H9 (cell line): ENCODE data around the gene MRC2. TPM values are rescaled to one million over a fixed set of nuclear protein-coding genes. Genes with fewer than 3 reads are reported as not detected.
A peak's percentile ranks its signal among the peaks of the same experiment; 100 is the strongest.
"Not testable (repeated sequence)": the region's sequence is repeated elsewhere in the genome, so short reads cannot be mapped to it uniquely, and the experiment has no call there.

Source experiments
- DNase-seq: peaks from one replicate; pipeline ENCODE4 v3.0.0-alpha.2; 2017
- H2AFZ ChIP-seq: one replicate; pipeline ENCODE4 v1.6.1; 2013; ENCODE audit warnings: mild to moderate bottlenecking, low read length, control low read depth, moderate library complexity
- H2AK5ac ChIP-seq: 2 replicates; pipeline ENCODE4 v1.6.1; 2013; ENCODE audit warnings: low read length, control low read depth, mixed read lengths; ENCODE audit not compliant: insufficient read length
- H2BK120ac ChIP-seq: one replicate; pipeline ENCODE4 v1.6.1; 2013; ENCODE audit warnings: low read depth, mild to moderate bottlenecking, low read length, control low read depth, inconsistent platforms; ENCODE audit not compliant: poor library complexity, severe bottlenecking
- H2BK12ac ChIP-seq: 2 replicates; pipeline ENCODE4 v1.6.1; 2013; ENCODE audit warnings: low read length, control low read depth, mixed read lengths, low read depth; ENCODE audit not compliant: insufficient read length
- H2BK15ac ChIP-seq: 2 replicates; pipeline ENCODE4 v1.6.1; 2013; ENCODE audit warnings: low read depth, low read length, control low read depth
- H2BK20ac ChIP-seq: one replicate; pipeline ENCODE4 v1.6.1; 2013; ENCODE audit warnings: low read depth, mild to moderate bottlenecking, low read length, control low read depth, inconsistent platforms; ENCODE audit not compliant: poor library complexity, severe bottlenecking
- H2BK5ac ChIP-seq: 2 replicates; pipeline ENCODE4 v1.6.1; 2013; ENCODE audit warnings: low read length, control low read depth, mixed read lengths; ENCODE audit not compliant: insufficient read length
- H3K14ac ChIP-seq: 2 replicates; pipeline ENCODE4 v1.6.1; 2013; ENCODE audit warnings: low read length, control low read depth; ENCODE audit not compliant: insufficient read depth
- H3K18ac ChIP-seq: 2 replicates; pipeline ENCODE4 v1.6.1; 2013; ENCODE audit warnings: low read depth, mild to moderate bottlenecking, mixed read lengths, low read length, control low read depth; ENCODE audit not compliant: insufficient read length
- H3K23ac ChIP-seq: 2 replicates; pipeline ENCODE4 v1.6.1; 2013; ENCODE audit warnings: low read length, control low read depth, mixed read lengths, low read depth; ENCODE audit not compliant: insufficient read length
- H3K23me2 ChIP-seq: 2 replicates; pipeline ENCODE4 v1.6.1; 2013; ENCODE audit warnings: low read depth, mild to moderate bottlenecking, mixed read lengths, low read length, control low read depth; ENCODE audit not compliant: insufficient read length, poor library complexity, severe bottlenecking
- H3K27ac ChIP-seq: 2 replicates; pipeline ENCODE4 v1.5.1; 2013; ENCODE audit warnings: low read length, control low read depth, mixed read lengths, low read depth; ENCODE audit not compliant: insufficient read length
- H3K27me3 ChIP-seq: 2 replicates; pipeline ENCODE4 v1.6.1; 2013; ENCODE audit warnings: low read length, control low read depth, inconsistent platforms; ENCODE audit not compliant: insufficient read depth
- H3K4ac ChIP-seq: 2 replicates; pipeline ENCODE4 v1.6.1; 2013; ENCODE audit warnings: low read depth, mild to moderate bottlenecking, control low read depth, inconsistent platforms, low read length, moderate library complexity
- H3K4me1 ChIP-seq: 2 replicates; pipeline ENCODE4 v1.6.1; 2013; ENCODE audit warnings: low read length, control low read depth, inconsistent platforms; ENCODE audit not compliant: insufficient read depth
- H3K4me2 ChIP-seq: 2 replicates; pipeline ENCODE4 v1.6.1; 2013; ENCODE audit warnings: low read length, control low read depth, mixed read lengths; ENCODE audit not compliant: insufficient read length, insufficient read depth
- H3K56ac ChIP-seq: 2 replicates; pipeline ENCODE4 v1.6.1; 2013; ENCODE audit warnings: low read depth, mild to moderate bottlenecking, mixed read lengths, low read length, control low read depth; ENCODE audit not compliant: insufficient read length
- H3K79me1 ChIP-seq: 2 replicates; pipeline ENCODE4 v1.6.1; 2013; ENCODE audit warnings: low read depth, mild to moderate bottlenecking, moderate library complexity, low read length, control low read depth, inconsistent platforms; ENCODE audit not compliant: insufficient read depth, poor library complexity, severe bottlenecking
- H3K79me2 ChIP-seq: 2 replicates; pipeline ENCODE4 v1.6.1; 2013; ENCODE audit warnings: low read length, control low read depth, inconsistent platforms; ENCODE audit not compliant: insufficient read depth
- H3K9ac ChIP-seq: 2 replicates; pipeline ENCODE4 v1.6.1; 2013; ENCODE audit warnings: low read length, control low read depth, mixed read lengths; ENCODE audit not compliant: insufficient read length; ENCODE audit errors: extremely low read depth
- H3K9me3 ChIP-seq: one replicate; pipeline ENCODE4 v1.6.1; 2013; ENCODE audit warnings: low read depth, low read length, inconsistent platforms; ENCODE audit not compliant: control insufficient read depth
- H3T11ph ChIP-seq: one replicate; pipeline ENCODE4 v1.6.1; 2013; ENCODE audit warnings: mild to moderate bottlenecking, low read length, control low read depth, inconsistent platforms
- H4K20me1 ChIP-seq: one replicate; pipeline ENCODE4 v1.6.1; 2013; ENCODE audit not compliant: control insufficient read depth, insufficient read length, insufficient read depth
- H4K5ac ChIP-seq: 2 replicates; pipeline ENCODE4 v1.6.1; 2013; ENCODE audit warnings: low read depth, mild to moderate bottlenecking, mixed read lengths, low read length, control low read depth; ENCODE audit not compliant: insufficient read length
- H4K8ac ChIP-seq: replicated peaks from 2 replicates; pipeline ENCODE4 v1.6.1; 2013; ENCODE audit warnings: low read length, control low read depth, mixed read lengths, low read depth; ENCODE audit not compliant: insufficient read length
- H4K91ac ChIP-seq: 2 replicates; pipeline ENCODE4 v1.6.1; 2013; ENCODE audit warnings: low read depth, mild to moderate bottlenecking, moderate library complexity, mixed read lengths, low read length, control low read depth; ENCODE audit not compliant: insufficient read length
- H3K27ac Mint-ChIP-seq, 3 experiments: 2 replicates in 2 of 3; 3 replicates in 1 of 3; pipeline ENCODE4 v1.8.0; 2020 to 2021; ENCODE audit warnings: mixed read lengths in 3 of 3, mild to moderate bottlenecking in 1 of 3, moderate library complexity in 1 of 3
- H3K27me3 Mint-ChIP-seq: 2 replicates; pipeline ENCODE4 v1.8.0; 2021; ENCODE audit warnings: low read depth, mild to moderate bottlenecking, moderate library complexity, mixed read lengths
- H3K36me3 Mint-ChIP-seq, 3 experiments: 2 replicates in 2 of 3; 3 replicates in 1 of 3; pipeline ENCODE4 v1.8.0; 2020 to 2021; ENCODE audit warnings: low read depth in 3 of 3, mixed read lengths in 3 of 3; ENCODE audit not compliant: insufficient read depth in 1 of 3
- H3K4me1 Mint-ChIP-seq, 2 experiments: 2 replicates each; pipeline ENCODE4 v1.8.0; 2020; ENCODE audit warnings: mixed read lengths in 2 of 2
- H3K4me3 Mint-ChIP-seq, 2 experiments: 2 replicates in 1 of 2; 3 replicates in 1 of 2; pipeline ENCODE4 v1.8.0; 2020 to 2021; ENCODE audit warnings: mild to moderate bottlenecking in 2 of 2, mixed read lengths in 2 of 2, moderate library complexity in 1 of 2
- H3K9me3 Mint-ChIP-seq, 2 experiments: 2 replicates in 1 of 2; 3 replicates in 1 of 2; pipeline ENCODE4 v1.8.0; 2020; ENCODE audit warnings: mild to moderate bottlenecking in 2 of 2, mixed read lengths in 2 of 2, moderate library complexity in 1 of 2
- WGBS: extraction: QIAGEN DNeasy Blood & Tissue Kit; methylation state at CpG from one replicate; pipeline ENCODE4 v1.1.7; 2013; ENCODE audit warnings: missing lambda C conversion rate, low lambda C conversion rate, mixed read lengths; ENCODE audit not compliant: insufficient read length; ENCODE audit errors: extremely low coverage; 5-methylcytosine and 5-hydroxymethylcytosine counted together
- total RNA-seq: library from RNA; stranded (reverse); gene quantifications from 2 replicates; pipeline ENCODE4 v1.2.1, GENCODE V29; 2021
- TF ChIP-seq, protein P1 (sequence below): fragments of 200-600 bp; sonication (generic); conservative IDR thresholded peaks from 3 replicates; pipeline ENCODE4 v1.8.0; 2021; ENCODE audit warnings: antibody characterized with exemption, mild to moderate bottlenecking

MRC2 gene
- total RNA-seq, 1 experiment from 2014 or later = 18.7 TPM

DNA sequence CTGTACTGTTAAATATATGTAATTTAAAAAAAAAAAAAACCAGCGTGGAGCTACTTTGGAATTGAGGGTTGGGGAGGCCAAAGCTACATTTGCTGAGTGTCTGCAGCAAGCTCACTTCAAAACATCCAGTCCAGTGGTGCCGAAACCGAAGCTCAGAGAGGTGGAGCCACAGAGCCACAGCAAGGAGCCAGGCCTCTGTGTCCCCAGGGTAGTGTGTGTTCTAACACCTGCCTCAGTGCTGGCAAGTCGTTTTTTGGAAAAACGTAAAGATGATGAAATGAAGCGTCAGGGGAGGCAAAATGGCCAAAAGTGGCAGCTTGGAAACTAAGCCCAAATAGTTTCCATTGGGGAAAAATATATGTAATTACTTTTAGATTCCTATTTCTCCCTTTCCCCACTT is 36.1 kb upstream of the MRC2 start:
- no peak overlapping the region for H2BK5ac ChIP-seq
- H3K27me3 ChIP-seq = no peaks in the 10 kb centered on the region
- no peak overlapping the region for H2BK120ac ChIP-seq
- H3K4me1 Mint-ChIP-seq = no peaks in the 10 kb centered on the region
- no peaks in the 10 kb centered on the region for H3K27me3 Mint-ChIP-seq
- H3T11ph ChIP-seq = no peak overlapping the region
- no peak overlapping the region for H2AK5ac ChIP-seq
- no peak overlapping the region for H4K5ac ChIP-seq
- H3K18ac ChIP-seq = no peak overlapping the region
- H2AFZ ChIP-seq = no peak overlapping the region
- H4K8ac ChIP-seq = no peak overlapping the region
- H3K23ac ChIP-seq = no peak overlapping the region
- H3K14ac ChIP-seq = no peak overlapping the region; the same call in 1 of the 2 replicates
- peaks cover 16 to 52% (median 43%) of the 10 kb centered on the region in 3 experiments for H3K36me3 Mint-ChIP-seq
- H3K27ac Mint-ChIP-seq = peak overlapping the region in 1 of 3 experiments; percentile 75; a peak in 1 of 7 replicates
- no peak overlapping the region for H2BK20ac ChIP-seq
- H3K79me2 ChIP-seq = no peaks in the 10 kb centered on the region
- H3K23me2 ChIP-seq = no peaks in the 10 kb centered on the region
- H2BK12ac ChIP-seq = no peak overlapping the region
- no CpG with 5 or more reads among the region's 6 CpGs for WGBS
- no peak overlapping the region for H3K56ac ChIP-seq
- H4K20me1 ChIP-seq = no peaks in the 10 kb centered on the region
- H3K27ac ChIP-seq = no peak overlapping the region
- H3K9ac ChIP-seq = no peak overlapping the region
- H4K91ac ChIP-seq = no peak overlapping the region
- no peaks in the 10 kb centered on the region for H3K9me3 ChIP-seq
- H3K9me3 Mint-ChIP-seq = peaks cover 5% of the 10 kb centered on the region in 2 experiments; a peak in 4 of 5 replicates
- H3K4me2 ChIP-seq = no peak overlapping the region
- H3K4me3 Mint-ChIP-seq = no peak overlapping the region
- no peak overlapping the region for H3K4ac ChIP-seq
- DNase-seq = no peak
- TF ChIP-seq, protein P1, sequence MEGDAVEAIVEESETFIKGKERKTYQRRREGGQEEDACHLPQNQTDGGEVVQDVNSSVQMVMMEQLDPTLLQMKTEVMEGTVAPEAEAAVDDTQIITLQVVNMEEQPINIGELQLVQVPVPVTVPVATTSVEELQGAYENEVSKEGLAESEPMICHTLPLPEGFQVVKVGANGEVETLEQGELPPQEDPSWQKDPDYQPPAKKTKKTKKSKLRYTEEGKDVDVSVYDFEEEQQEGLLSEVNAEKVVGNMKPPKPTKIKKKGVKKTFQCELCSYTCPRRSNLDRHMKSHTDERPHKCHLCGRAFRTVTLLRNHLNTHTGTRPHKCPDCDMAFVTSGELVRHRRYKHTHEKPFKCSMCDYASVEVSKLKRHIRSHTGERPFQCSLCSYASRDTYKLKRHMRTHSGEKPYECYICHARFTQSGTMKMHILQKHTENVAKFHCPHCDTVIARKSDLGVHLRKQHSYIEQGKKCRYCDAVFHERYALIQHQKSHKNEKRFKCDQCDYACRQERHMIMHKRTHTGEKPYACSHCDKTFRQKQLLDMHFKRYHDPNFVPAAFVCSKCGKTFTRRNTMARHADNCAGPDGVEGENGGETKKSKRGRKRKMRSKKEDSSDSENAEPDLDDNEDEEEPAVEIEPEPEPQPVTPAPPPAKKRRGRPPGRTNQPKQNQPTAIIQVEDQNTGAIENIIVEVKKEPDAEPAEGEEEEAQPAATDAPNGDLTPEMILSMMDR = no peak
- H2BK15ac ChIP-seq = no peak overlapping the region
- no peaks in the 10 kb centered on the region for H3K4me1 ChIP-seq
- H3K79me1 ChIP-seq = no peaks in the 10 kb centered on the region

DNA sequence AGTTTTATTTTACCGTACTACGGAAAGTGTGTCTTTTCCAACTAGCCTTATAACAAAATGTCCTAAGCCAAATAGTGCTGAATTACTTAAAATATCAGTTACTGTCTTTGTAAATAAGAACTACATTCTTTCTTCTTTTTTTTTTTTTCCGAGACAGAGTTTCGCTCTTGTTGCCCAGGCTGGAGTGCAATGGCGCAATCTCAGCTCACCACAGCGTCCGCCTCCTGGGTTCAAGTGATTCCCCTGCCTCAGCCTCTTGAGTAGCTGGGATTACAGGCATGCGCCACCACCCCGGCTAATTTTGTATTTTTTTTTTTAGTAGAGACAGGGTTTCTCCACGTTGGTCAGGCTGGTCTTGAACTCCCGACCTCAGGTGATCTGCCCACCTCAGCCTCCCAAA is 35.6 kb upstream of the MRC2 start:
- not testable (repeated sequence) for H3K27ac Mint-ChIP-seq, H2BK20ac ChIP-seq, H4K8ac ChIP-seq, H3K27me3 ChIP-seq, H3K9me3 ChIP-seq, H3K14ac ChIP-seq, H3K9ac ChIP-seq, H3K27me3 Mint-ChIP-seq, H2AK5ac ChIP-seq, H3K18ac ChIP-seq, H3T11ph ChIP-seq, H4K20me1 ChIP-seq, H2BK5ac ChIP-seq, H3K4me1 ChIP-seq, H4K91ac ChIP-seq, H4K5ac ChIP-seq, H3K23me2 ChIP-seq, H3K4me3 Mint-ChIP-seq, H3K4ac ChIP-seq, H3K23ac ChIP-seq, H3K79me1 ChIP-seq, H3K9me3 Mint-ChIP-seq, DNase-seq, H3K79me2 ChIP-seq, H3K27ac ChIP-seq, H3K4me1 Mint-ChIP-seq, H3K4me2 ChIP-seq, H2BK120ac ChIP-seq, H2BK15ac ChIP-seq, H2AFZ ChIP-seq, H2BK12ac ChIP-seq, H3K56ac ChIP-seq
- no CpG with 5 or more reads among the region's 11 CpGs for WGBS
- H3K36me3 Mint-ChIP-seq = peaks cover 21 to 54% (median 47%) of the 10 kb centered on the region in 3 experiments
